Activated naive CD4-positive, alpha-beta T cell treated with anti-CD3 and anti-CD28 coated beads, Interleukin-2, amount 10 ng/mL, durations not matched to agents 7 days and 5 days (primary cell): ENCODE data around the gene CYS1.

Experiments
- CTCF ChIA-PET: fragments of 350-600 bp; sonication (Branson Sonifier 250); formaldehyde crosslinking; loops from one replicate; lab custom pipeline; 2021; ENCODE audit warnings: antibody characterized with exemption; lab: Charles Lee
- DNase-seq: peaks from one replicate; pipeline ENCODE4 v3.0.0-alpha.2; 2020
- H3K27ac Mint-ChIP-seq: one replicate; pipeline ENCODE4 v1.8.0; 2021; ENCODE audit warnings: mild to moderate bottlenecking, moderate library complexity, mixed read lengths
- H3K27me3 Mint-ChIP-seq: one replicate; pipeline ENCODE4 v1.8.0; 2021; ENCODE audit warnings: mild to moderate bottlenecking, mixed read lengths
- H3K36me3 Mint-ChIP-seq: one replicate; pipeline ENCODE4 v1.8.0; 2021; ENCODE audit warnings: mixed read lengths
- H3K4me1 Mint-ChIP-seq: one replicate; pipeline ENCODE4 v1.8.0; 2021; ENCODE audit warnings: mixed read lengths
- H3K4me3 Mint-ChIP-seq: one replicate; pipeline ENCODE4 v1.8.0; 2021; ENCODE audit warnings: mild to moderate bottlenecking, moderate library complexity, mixed read lengths
- H3K9me3 Mint-ChIP-seq: one replicate; pipeline ENCODE4 v1.8.0; 2021; ENCODE audit warnings: mixed read lengths

The CYS1 gene

GRCh38 chr2:10059016-10059351 lies 21.2 kb downstream of the CYS1 start:
- H3K27ac Mint-ChIP-seq: no peak overlapping the region
- CTCF ChIA-PET: interaction anchor here (0.7 to 2.4 kb wide), 7 partner anchors 11 to 289 kb away, joined by 3 to 12 read pairs (median 9); no protein-coding TSS in a partner anchor
- H3K9me3 Mint-ChIP-seq: no peaks in the 10 kb centered on the region
- no peak for DNase-seq
- peaks cover 6% of the 10 kb centered on the region for H3K4me1 Mint-ChIP-seq
- no peak overlapping the region for H3K4me3 Mint-ChIP-seq
- H3K27me3 Mint-ChIP-seq: peaks cover 67% of the 10 kb centered on the region
- peaks cover 2% of the 10 kb centered on the region for H3K36me3 Mint-ChIP-seq

- DNase-seq: no peak
- peaks cover 6% of the 10 kb centered on the region for H3K4me1 Mint-ChIP-seq
- no peaks in the 10 kb centered on the region for H3K9me3 Mint-ChIP-seq
- no peak overlapping the region for H3K4me3 Mint-ChIP-seq
- CTCF ChIA-PET: interaction anchor here (1.4 to 2.4 kb wide), 6 partner anchors 12 to 289 kb away, joined by 3 to 12 read pairs (median 10); no protein-coding TSS in a partner anchor
- H3K27me3 Mint-ChIP-seq: peaks cover 67% of the 10 kb centered on the region
- no peak overlapping the region for H3K27ac Mint-ChIP-seq
- H3K36me3 Mint-ChIP-seq: peaks cover 5% of the 10 kb centered on the region
Measured at GRCh38 chr2:10058251-10059015, 21.8 kb downstream of the CYS1 start.

DNA sequence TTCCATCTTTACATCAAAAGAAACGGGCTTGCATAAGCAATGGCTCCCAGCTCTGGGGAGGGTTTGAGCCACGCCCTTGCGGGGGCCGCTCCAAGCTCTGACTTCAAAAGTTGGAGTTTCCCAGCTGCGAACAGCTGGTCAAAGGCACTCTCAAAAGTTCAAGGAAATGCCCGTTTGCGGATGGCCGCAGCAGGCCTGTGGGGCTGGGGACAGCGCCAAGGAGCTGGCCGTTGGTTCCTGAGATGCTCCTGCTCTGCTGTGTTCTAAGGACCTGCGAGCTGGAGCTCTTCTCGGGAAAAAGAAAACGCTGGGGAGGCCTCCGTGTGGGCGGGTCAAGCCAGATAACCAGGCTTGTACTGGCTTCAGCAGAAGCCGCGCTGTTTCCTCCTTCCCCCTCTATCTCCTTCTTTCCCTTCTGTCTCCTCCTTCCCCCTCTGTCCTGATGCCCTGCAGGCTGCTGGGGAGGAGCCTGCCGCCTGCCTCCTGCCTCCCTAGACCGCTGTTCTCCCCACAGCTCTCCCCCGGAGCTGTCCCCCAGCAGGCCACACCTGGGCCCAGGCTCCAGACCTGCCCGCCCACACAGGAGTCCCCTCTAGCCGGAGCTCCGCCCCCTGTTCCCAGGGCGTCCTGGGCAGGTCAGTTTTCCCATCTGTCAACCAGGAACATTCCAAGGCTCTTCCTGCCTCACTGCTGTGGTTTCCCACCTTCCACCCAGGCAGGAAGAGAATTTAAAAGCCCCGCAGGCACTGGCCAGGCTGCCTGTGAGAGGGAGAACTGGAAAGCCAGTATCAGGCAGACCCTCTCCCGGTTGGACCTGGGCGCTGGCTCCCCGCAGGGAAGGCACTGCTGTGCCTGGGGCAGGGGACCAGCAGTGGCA lies 22.7 kb downstream of the CYS1 start:
- no peak overlapping the region for H3K27ac Mint-ChIP-seq
- CTCF ChIA-PET: interaction anchor here (1.0 to 2.4 kb wide), 9 partner anchors 9 to 288 kb away, joined by 3 to 12 read pairs (median 5); no protein-coding TSS in a partner anchor

DNA sequence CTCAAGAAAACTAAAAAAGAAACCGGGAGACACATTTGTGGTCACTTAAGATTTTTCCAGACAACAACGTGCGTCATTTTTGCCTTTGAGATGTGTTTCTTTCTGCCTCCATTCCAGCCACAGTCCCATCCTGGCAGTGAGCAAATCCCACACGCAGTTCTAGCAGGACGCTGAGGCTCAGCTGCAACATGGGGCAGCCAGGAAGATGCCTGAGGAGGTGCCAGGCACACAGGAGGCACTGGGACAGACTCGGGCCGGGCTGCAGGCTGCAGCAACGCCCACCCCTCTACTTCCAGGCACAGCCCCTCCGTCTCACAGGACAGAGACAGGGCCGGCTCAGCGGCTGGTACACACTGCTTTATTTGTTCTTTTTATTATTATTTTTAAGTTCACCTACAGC lies 23.8 kb downstream of the CYS1 start:
- Mint-ChIP-seq H3K4me3 (no peak overlapping the region), H3K4me1 (peaks cover 6% of the 10 kb centered on the region), H3K27ac (peak overlapping the region; percentile 55), H3K9me3 (no peaks in the 10 kb centered on the region), H3K36me3 (peaks cover 15% of the 10 kb centered on the region), H3K27me3 (peaks cover 53% of the 10 kb centered on the region)
- CTCF ChIA-PET: interaction anchor here (1.0 to 2.4 kb wide), 5 partner anchors 8 to 243 kb away, joined by 3 to 12 read pairs (median 5); no protein-coding TSS in a partner anchor
- no peak for DNase-seq

More for the DNA sequence above, 22.7 kb downstream of the CYS1 start:
- Mint-ChIP-seq H3K36me3 (peaks cover 10% of the 10 kb centered on the region), H3K27me3 (peaks cover 60% of the 10 kb centered on the region), H3K4me3 (no peak overlapping the region), H3K9me3 (no peaks in the 10 kb centered on the region), H3K4me1 (peaks cover 6% of the 10 kb centered on the region)
- no peak for DNase-seq

DNA sequence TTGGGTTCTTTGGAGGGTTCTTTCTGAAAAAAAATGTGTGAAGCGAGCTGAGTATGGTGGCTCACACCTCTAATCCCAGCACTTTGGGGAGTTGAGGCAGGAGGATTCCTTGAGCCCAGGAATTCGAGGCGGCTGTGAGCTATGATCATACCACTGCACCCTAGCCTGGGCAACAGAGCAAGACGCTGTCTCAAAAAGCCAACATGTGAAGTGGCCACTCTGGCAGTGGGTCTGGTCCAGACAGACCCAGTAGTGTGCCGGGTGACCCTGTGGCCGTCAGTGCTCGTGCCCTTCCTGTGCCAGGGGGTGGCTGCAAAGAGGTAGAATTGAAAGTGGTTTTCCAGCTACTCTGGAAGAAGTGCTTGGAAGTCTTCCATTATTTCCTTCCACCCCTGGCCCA lies 25.2 kb downstream of the CYS1 start:
- DNase-seq: no peak
- H3K4me3 Mint-ChIP-seq: no peak overlapping the region
- peaks cover 40% of the 10 kb centered on the region for H3K27me3 Mint-ChIP-seq
- no peaks in the 10 kb centered on the region for H3K9me3 Mint-ChIP-seq
- peaks cover 6% of the 10 kb centered on the region for H3K4me1 Mint-ChIP-seq
- peaks cover 15% of the 10 kb centered on the region for H3K36me3 Mint-ChIP-seq
- H3K27ac Mint-ChIP-seq: no peak overlapping the region
- CTCF ChIA-PET: interaction anchor here (1.3 kb wide), 1 partner anchor 242 kb away, joined by 10 read pairs; no protein-coding TSS in a partner anchor

GRCh38 chr2:10054424-10054823 lies 25.8 kb downstream of the CYS1 start:
- CTCF ChIA-PET: interaction anchor here (1.3 kb wide), 1 partner anchor 241 kb away, joined by 10 read pairs; no protein-coding TSS in a partner anchor

GRCh38 chr2:10053351-10053750 lies 26.9 kb downstream of the CYS1 start:
- Mint-ChIP-seq H3K9me3 (no peaks in the 10 kb centered on the region), H3K27ac (no peak overlapping the region), H3K27me3 (peaks cover 34% of the 10 kb centered on the region), H3K4me1 (peaks cover 6% of the 10 kb centered on the region), H3K36me3 (peaks cover 18% of the 10 kb centered on the region), H3K4me3 (no peak overlapping the region)
- DNase-seq: no peak
- CTCF ChIA-PET: interaction anchor here (0.7 to 1.2 kb wide), 3 partner anchors 13 to 254 kb away, joined by 3 to 4 read pairs (median 3); no protein-coding TSS in a partner anchor

More at GRCh38 chr2:10054424-10054823, 25.8 kb downstream of the CYS1 start:
- Mint-ChIP-seq H3K27ac (no peak overlapping the region), H3K4me1 (peaks cover 6% of the 10 kb centered on the region), H3K4me3 (no peak overlapping the region), H3K9me3 (no peaks in the 10 kb centered on the region), H3K27me3 (peaks cover 38% of the 10 kb centered on the region), H3K36me3 (peaks cover 17% of the 10 kb centered on the region)
- DNase-seq: no peak

DNA sequence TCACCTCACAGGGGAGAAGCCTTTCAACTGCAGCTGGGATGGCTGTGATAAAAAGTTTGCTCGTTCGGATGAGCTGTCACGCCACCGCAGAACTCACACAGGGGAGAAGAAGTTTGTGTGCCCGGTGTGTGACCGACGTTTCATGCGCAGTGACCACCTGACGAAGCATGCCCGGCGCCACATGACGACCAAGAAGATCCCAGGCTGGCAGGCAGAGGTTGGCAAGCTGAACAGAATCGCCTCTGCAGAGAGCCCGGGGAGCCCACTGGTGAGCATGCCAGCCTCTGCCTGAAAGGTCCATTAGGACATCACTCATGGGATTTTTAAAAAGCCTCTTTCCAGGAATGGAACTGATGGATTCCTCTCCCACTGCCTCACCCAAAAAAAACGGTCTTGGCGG lies 28.0 kb downstream of the CYS1 start:
- Mint-ChIP-seq H3K27me3 (peaks cover 22% of the 10 kb centered on the region), H3K27ac (no peak overlapping the region), H3K9me3 (no peaks in the 10 kb centered on the region), H3K36me3 (peaks cover 23% of the 10 kb centered on the region), H3K4me3 (no peak overlapping the region), H3K4me1 (peaks cover 3% of the 10 kb centered on the region)
- CTCF ChIA-PET: interaction anchor here (0.6 to 7.2 kb wide), 9 partner anchors 14 to 383 kb away, joined by 3 to 110 read pairs (median 4); no protein-coding TSS in a partner anchor
- no peak for DNase-seq

- no peak overlapping the region for H3K27ac Mint-ChIP-seq
- CTCF ChIA-PET: interaction anchor here (0.7 to 7.2 kb wide), 14 partner anchors 9 to 378 kb away, joined by 3 to 110 read pairs (median 4); no protein-coding TSS in a partner anchor
- H3K4me1 Mint-ChIP-seq: peaks cover 21% of the 10 kb centered on the region
- no peak overlapping the region for H3K4me3 Mint-ChIP-seq
- peaks cover 30% of the 10 kb centered on the region for H3K36me3 Mint-ChIP-seq
- no peaks in the 10 kb centered on the region for H3K9me3 Mint-ChIP-seq
- H3K27me3 Mint-ChIP-seq: peaks cover 28% of the 10 kb centered on the region
- DNase-seq: peak; percentile 34
Measured at GRCh38 chr2:10048501-10049171, 31.6 kb downstream of the CYS1 start.

DNA sequence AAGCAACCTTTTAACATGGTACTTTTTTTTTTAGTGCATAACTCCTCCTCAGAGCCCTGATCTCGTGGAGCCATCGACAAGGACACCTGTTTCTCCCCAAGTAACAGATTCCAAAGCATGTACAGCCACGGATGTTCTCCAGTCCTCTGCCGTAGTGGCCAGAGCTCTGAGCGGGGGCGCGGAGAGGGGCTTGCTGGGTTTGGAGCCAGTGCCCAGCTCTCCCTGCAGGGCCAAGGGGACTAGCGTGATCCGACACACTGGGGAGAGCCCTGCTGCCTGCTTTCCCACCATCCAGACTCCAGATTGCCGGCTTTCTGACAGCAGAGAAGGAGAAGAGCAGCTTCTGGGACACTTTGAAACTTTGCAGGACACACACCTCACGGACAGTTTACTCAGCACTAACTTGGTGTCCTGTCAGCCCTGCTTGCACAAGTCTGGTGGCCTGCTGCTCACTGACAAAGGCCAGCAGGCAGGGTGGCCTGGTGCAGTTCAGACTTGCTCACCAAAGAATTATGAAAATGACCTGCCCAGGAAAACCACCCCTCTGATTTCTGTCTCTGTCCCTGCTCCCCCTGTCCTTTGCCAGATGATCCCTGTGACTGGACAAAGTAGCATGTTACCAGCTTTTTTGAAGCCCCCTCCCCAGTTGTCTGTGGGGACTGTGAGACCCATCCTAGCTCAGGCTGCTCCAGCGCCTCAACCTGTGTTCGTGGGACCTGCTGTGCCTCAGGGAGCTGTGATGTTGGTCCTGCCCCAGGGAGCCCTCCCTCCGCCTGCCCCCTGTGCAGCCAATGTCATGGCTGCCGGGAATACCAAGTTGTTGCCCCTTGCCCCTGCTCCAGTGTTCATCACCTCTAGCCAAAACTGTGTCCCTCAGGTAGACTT lies 32.4 kb downstream of the CYS1 start:
- peaks cover 33% of the 10 kb centered on the region for H3K27me3 Mint-ChIP-seq
- CTCF ChIA-PET: interaction anchor here (0.8 to 7.2 kb wide), 14 partner anchors 9 to 377 kb away, joined by 3 to 110 read pairs (median 4); no protein-coding TSS in a partner anchor
- DNase-seq: no peak
- H3K4me1 Mint-ChIP-seq: peaks cover 22% of the 10 kb centered on the region
- peaks cover 26% of the 10 kb centered on the region for H3K36me3 Mint-ChIP-seq
- H3K4me3 Mint-ChIP-seq: no peak overlapping the region
- no peaks in the 10 kb centered on the region for H3K9me3 Mint-ChIP-seq
- no peak overlapping the region for H3K27ac Mint-ChIP-seq

DNA sequence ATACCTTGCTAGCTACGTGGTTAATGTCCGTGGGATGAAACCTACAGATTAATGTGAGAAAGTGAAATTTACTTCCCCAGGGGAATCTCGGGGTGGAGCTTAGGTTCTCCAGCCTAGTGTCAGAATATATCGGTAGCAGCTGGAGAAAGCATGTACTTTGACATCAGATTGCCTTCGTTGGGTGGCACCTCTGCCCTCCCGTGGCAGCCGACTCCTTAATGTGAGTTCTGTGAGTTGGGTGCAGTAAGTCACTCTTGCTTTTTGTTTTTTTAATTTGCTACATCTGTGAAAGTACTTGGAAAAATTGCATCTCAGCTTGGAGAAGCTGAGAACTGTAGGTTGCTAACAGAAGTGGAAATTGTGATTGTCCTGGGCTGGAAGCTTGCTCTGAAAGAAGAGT lies 33.3 kb downstream of the CYS1 start:
- peaks cover 20% of the 10 kb centered on the region for H3K36me3 Mint-ChIP-seq
- H3K4me3 Mint-ChIP-seq: no peak overlapping the region
- CTCF ChIA-PET: interaction anchor here (0.7 to 7.2 kb wide), 9 partner anchors 11 to 272 kb away, joined by 3 to 110 read pairs (median 5); no protein-coding TSS in a partner anchor
- peaks cover 29% of the 10 kb centered on the region for H3K4me1 Mint-ChIP-seq
- no peak for DNase-seq
- H3K27ac Mint-ChIP-seq: no peak overlapping the region
- H3K27me3 Mint-ChIP-seq: peaks cover 39% of the 10 kb centered on the region
- no peaks in the 10 kb centered on the region for H3K9me3 Mint-ChIP-seq

GRCh38 chr2:10045561-10046355 lies 34.5 kb downstream of the CYS1 start:
- H3K4me1 Mint-ChIP-seq: peaks cover 34% of the 10 kb centered on the region
- H3K9me3 Mint-ChIP-seq: no peaks in the 10 kb centered on the region
- no peak overlapping the region for H3K27ac Mint-ChIP-seq
- peak overlapping the region; percentile 41 for H3K4me3 Mint-ChIP-seq
- peaks cover 20% of the 10 kb centered on the region for H3K36me3 Mint-ChIP-seq
- peaks cover 51% of the 10 kb centered on the region for H3K27me3 Mint-ChIP-seq
- CTCF ChIA-PET: interaction anchor here (0.9 to 7.2 kb wide), 7 partner anchors 12 to 271 kb away, joined by 3 to 110 read pairs (median 11); no protein-coding TSS in a partner anchor
- DNase-seq: no peak
